ENCODE data around the gene ALDH3A1. TPM values are rescaled to one million over a fixed set of nuclear protein-coding genes. Genes with fewer than 3 reads are reported as not detected.
A peak's percentile ranks its signal among the peaks of the same experiment; 100 is the strongest.

The ALDH3A1 gene
- total RNA-seq, 1 experiment from 2014 or later, result 30.1 TPM

DNA sequence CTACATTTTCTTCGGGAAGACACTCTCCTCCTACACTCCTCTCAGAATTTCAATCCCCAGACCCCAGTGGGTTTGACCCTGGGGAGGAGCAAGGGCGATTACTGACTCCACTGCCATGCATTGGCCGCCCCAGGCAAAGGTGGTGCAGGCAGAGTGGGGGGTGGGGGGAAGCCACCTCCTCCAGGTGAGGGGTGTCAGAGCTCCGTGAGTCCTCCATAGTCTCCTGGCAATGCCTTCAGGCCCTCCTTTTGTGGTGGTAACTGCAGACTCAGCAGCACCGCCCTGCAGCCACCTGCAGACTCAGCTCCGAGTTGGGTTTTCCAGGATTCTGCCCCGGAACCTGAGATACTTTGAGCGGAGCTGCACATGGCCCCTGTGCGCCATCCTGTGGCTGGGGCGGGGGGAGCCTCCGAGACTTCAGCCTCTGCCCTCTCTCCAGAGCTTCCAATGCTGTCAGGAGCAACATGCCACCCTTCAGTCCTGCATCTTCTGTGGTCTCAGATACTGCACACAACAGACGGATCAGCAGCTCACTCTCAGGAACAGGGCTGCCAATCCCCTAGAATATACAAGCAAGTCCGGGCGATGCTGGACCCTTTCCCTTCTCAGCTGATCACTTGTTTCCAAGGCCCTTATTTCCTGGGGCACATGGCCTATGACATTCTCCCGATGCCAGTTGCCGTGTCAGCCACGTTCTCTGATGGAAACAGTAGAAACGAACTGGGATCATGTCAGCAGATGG, 29.3 kb downstream of the ALDH3A1 start:
- Histone ChIP-seq H2AFZ (ENCODE audit: low read length) (no peak overlapping the region), H3K36me3 (ENCODE audit: low read depth, low read length) (no peaks in the 10 kb centered on the region), H4K20me1 (ENCODE audit: low read length) (no peaks in the 10 kb centered on the region), H3F3A (ENCODE audit: low read length, unreplicated experiment) (no peaks in the 10 kb centered on the region), H3K9me2 (replicated peaks; ENCODE audit: low read length) (no peaks in the 10 kb centered on the region), H3K4me1 (ENCODE audit: insufficient read depth, low read length) (peaks cover 27% of the 10 kb centered on the region), H3K27me3 (ENCODE audit: low read length) (no peaks in the 10 kb centered on the region), H3K79me2 (ENCODE audit: low read length) (no peaks in the 10 kb centered on the region), H3K9ac (ENCODE audit: low read length) (no peak overlapping the region), H3K9me3 (ENCODE audit: low read length) (no peaks in the 10 kb centered on the region), H3K4me2 (ENCODE audit: low read length) (peak overlapping the region; percentile 45), H3K27ac (ENCODE audit: low read length) (no peak overlapping the region), H3K4me3 (ENCODE audit: low read length) (no peak overlapping the region)
- ChIA-PET CTCF (no interaction called here), POLR2A (ENCODE audit: unreplicated experiment) (no interaction called here)
- BruUV-seq (replicated peaks), result no TSS peak
- peak; percentile 53 for DNase-seq
- ATAC-seq, result no peak
- TF ChIP-seq, protein P1, sequence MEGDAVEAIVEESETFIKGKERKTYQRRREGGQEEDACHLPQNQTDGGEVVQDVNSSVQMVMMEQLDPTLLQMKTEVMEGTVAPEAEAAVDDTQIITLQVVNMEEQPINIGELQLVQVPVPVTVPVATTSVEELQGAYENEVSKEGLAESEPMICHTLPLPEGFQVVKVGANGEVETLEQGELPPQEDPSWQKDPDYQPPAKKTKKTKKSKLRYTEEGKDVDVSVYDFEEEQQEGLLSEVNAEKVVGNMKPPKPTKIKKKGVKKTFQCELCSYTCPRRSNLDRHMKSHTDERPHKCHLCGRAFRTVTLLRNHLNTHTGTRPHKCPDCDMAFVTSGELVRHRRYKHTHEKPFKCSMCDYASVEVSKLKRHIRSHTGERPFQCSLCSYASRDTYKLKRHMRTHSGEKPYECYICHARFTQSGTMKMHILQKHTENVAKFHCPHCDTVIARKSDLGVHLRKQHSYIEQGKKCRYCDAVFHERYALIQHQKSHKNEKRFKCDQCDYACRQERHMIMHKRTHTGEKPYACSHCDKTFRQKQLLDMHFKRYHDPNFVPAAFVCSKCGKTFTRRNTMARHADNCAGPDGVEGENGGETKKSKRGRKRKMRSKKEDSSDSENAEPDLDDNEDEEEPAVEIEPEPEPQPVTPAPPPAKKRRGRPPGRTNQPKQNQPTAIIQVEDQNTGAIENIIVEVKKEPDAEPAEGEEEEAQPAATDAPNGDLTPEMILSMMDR (conservative IDR thresholded peaks at IDR 0.05; ENCODE audit: low read depth, low read length), result peak; percentile 64
- no peak for TF ChIP-seq EZH2phosphoT487 (IDR thresholded peaks at IDR 0.05; ENCODE audit: borderline replicate concordance, low read length)
- intact Hi-C loops (cut with micrococcal nuclease), result no loop called here

DNA sequence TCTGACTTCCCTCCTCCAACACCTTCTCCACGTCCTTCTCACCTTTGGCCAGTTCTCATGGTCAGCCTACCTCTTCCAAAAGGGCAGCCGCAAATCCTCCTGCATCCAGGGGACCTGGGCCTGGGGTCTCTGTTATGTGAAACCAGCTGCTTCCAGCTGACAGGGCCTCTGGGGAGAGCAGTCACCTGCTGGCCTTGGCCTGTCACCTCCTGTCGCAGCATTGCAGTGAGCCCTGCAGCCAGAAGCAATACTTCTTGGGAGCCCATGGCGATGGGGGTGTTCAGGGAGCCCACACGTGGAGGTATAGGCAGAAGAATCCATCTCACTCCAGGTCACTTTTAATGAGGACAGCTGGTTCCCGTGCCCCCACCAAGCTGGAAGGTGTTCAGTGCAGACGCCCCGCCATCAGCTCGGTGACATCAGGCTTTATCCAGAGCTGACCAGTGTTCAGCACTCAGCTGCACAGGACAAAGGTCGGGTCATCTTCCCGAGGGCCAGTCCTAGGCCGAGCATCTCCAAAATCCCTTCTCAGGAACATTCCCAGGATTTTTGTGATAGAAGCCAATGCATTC, 30.0 kb downstream of the ALDH3A1 start:
- no peak overlapping the region for H3K27ac ChIP-seq (ENCODE audit: low read length)
- H3F3A ChIP-seq (ENCODE audit: low read length, unreplicated experiment), result no peaks in the 10 kb centered on the region
- H3K9me2 ChIP-seq (replicated peaks; ENCODE audit: low read length), result no peaks in the 10 kb centered on the region
- H3K4me1 ChIP-seq (ENCODE audit: insufficient read depth, low read length), result peaks cover 26% of the 10 kb centered on the region
- no TSS peak for BruUV-seq (replicated peaks)
- no peak overlapping the region for H3K4me2 ChIP-seq (ENCODE audit: low read length)
- no peaks in the 10 kb centered on the region for H3K79me2 ChIP-seq (ENCODE audit: low read length)
- H4K20me1 ChIP-seq (ENCODE audit: low read length), result no peaks in the 10 kb centered on the region
- DNase-seq (no peak), ATAC-seq (no peak)
- TF ChIP-seq EZH2phosphoT487 (IDR thresholded peaks at IDR 0.05; ENCODE audit: borderline replicate concordance, low read length), result no peak
- TF ChIP-seq EZH2 (IDR thresholded peaks at IDR 0.05; ENCODE audit: low read length, unreplicated experiment), result no peak
- TF ChIP-seq, protein P1 (conservative IDR thresholded peaks at IDR 0.05; ENCODE audit: low read depth, low read length), result no peak
- H3K36me3 ChIP-seq (ENCODE audit: low read depth, low read length), result no peaks in the 10 kb centered on the region
- intact Hi-C loops (cut with micrococcal nuclease), result no loop called here
- POLR2A ChIA-PET (ENCODE audit: unreplicated experiment), result no interaction called here
- no peak overlapping the region for H3K4me3 ChIP-seq (ENCODE audit: low read length)
- no peak overlapping the region for H2AFZ ChIP-seq (ENCODE audit: low read length)
- no peaks in the 10 kb centered on the region for H3K27me3 ChIP-seq (ENCODE audit: low read length)
- no peak overlapping the region for H3K9ac ChIP-seq (ENCODE audit: low read length)
- CTCF ChIA-PET, result no interaction called here
- no peaks in the 10 kb centered on the region for H3K9me3 ChIP-seq (ENCODE audit: low read length)

DNA sequence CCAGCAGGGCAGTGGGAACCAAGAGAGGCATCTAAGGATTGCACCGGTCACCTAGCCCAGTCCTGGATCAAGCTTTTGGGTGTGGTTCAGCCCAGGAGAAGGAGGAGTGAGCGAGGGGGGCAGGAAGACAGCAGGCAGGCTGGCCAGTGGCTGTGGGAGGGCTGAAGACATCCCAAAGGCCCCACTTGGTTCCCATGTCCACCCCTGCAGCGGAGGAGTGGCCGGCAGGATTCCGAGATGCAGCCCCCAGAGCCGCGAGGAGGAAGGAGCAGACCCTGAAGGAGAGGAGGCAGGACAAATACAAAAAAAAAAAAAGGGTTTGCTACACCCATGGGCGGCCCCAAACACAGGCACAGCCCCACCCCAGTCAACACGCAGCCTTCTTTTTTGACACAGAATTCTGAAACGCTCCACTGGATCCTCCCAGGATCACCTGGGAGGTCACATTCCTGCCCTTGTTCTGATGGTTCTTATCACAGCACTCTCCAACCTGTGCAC, 30.6 kb downstream of the ALDH3A1 start:
- H3K9me3 ChIP-seq (ENCODE audit: low read length), result no peaks in the 10 kb centered on the region
- H3K4me2 ChIP-seq (ENCODE audit: low read length), result no peak overlapping the region
- intact Hi-C loops (cut with micrococcal nuclease), result no loop called here
- ChIA-PET POLR2A (ENCODE audit: unreplicated experiment) (no interaction called here), CTCF (no interaction called here)
- H3K27me3 ChIP-seq (ENCODE audit: low read length), result no peaks in the 10 kb centered on the region
- no peaks in the 10 kb centered on the region for H3K79me2 ChIP-seq (ENCODE audit: low read length)
- no peaks in the 10 kb centered on the region for H3K9me2 ChIP-seq (replicated peaks; ENCODE audit: low read length)
- H2AFZ ChIP-seq (ENCODE audit: low read length), result no peak overlapping the region
- no TSS peak for BruUV-seq (replicated peaks)
- H3F3A ChIP-seq (ENCODE audit: low read length, unreplicated experiment), result no peaks in the 10 kb centered on the region
- DNase-seq (no peak), ATAC-seq (no peak)
- H3K27ac ChIP-seq (ENCODE audit: low read length), result no peak overlapping the region
- H3K4me1 ChIP-seq (ENCODE audit: insufficient read depth, low read length), result peaks cover 26% of the 10 kb centered on the region
- no peaks in the 10 kb centered on the region for H3K36me3 ChIP-seq (ENCODE audit: low read depth, low read length)
- no peak overlapping the region for H3K4me3 ChIP-seq (ENCODE audit: low read length)
- no peaks in the 10 kb centered on the region for H4K20me1 ChIP-seq (ENCODE audit: low read length)
- no peak for TF ChIP-seq EZH2 (IDR thresholded peaks at IDR 0.05; ENCODE audit: low read length, unreplicated experiment)
- no peak for TF ChIP-seq EZH2phosphoT487 (IDR thresholded peaks at IDR 0.05; ENCODE audit: borderline replicate concordance, low read length)
- TF ChIP-seq, protein P1 (conservative IDR thresholded peaks at IDR 0.05; ENCODE audit: low read depth, low read length), result no peak
- no peak overlapping the region for H3K9ac ChIP-seq (ENCODE audit: low read length)
